Fibroblast of peridontal ligament (primary cell): ENCODE measurements around the gene F8A2.
"Not testable (repeated sequence)": the region's sequence is repeated elsewhere in the genome, so short reads cannot be mapped to it uniquely, and the experiment has no call there.

ENCODE experiments used
- DNase-seq: peaks from one replicate; pipeline ENCODE4 v3.0.0-alpha.2; 2010; ENCODE audit errors: extremely low read depth

The F8A2 gene

GRCh38 chrX:155381843-155382528, at the start of gene F8A2:
F8A2 (plus strand) TSS chrX:155382095; CDS start chrX:155382115, 20 bp downstream.
- DNase-seq: not testable (repeated sequence)

- no peak for DNase-seq
Observed at GRCh38 chrX:155333544-155334100, 48.3 kb upstream of the F8A2 start.

GRCh38 chrX:155334486-155335336, 47.2 kb upstream of the F8A2 start, which contains the start of gene CLIC2:
CLIC2 (minus strand) TSS chrX:155334614; CDS start chrX:155334427, 187 bp downstream.
- peak; percentile 82 for DNase-seq

- DNase-seq: not testable (repeated sequence)
Observed at GRCh38 chrX:155335337-155335712, 46.6 kb upstream of the F8A2 start.

- not testable (repeated sequence) for DNase-seq
Observed at GRCh38 chrX:155345689-155346088, 36.2 kb upstream of the F8A2 start.

- not testable (repeated sequence) for DNase-seq
Observed at GRCh38 chrX:155349448-155349847, 32.4 kb upstream of the F8A2 start.

- DNase-seq: not testable (repeated sequence)
Observed at GRCh38 chrX:155363712-155364111, 18.2 kb upstream of the F8A2 start.

GRCh38 chrX:155373777-155374458, 8.0 kb upstream of the F8A2 start:
- DNase-seq: not testable (repeated sequence)

GRCh38 chrX:155379802-155380201, 2.1 kb upstream of the F8A2 start:
- DNase-seq: not testable (repeated sequence)

GRCh38 chrX:155382529-155382967, 653 bp downstream of the F8A2 start:
- DNase-seq: not testable (repeated sequence)

- DNase-seq: no peak
Observed at GRCh38 chrX:155389634-155390033, 7.7 kb downstream of the F8A2 start.

- DNase-seq: not testable (repeated sequence)
Observed at GRCh38 chrX:155394747-155395276, 12.9 kb downstream of the F8A2 start.

- DNase-seq: no peak
Observed at GRCh38 chrX:155406429-155406828, 24.5 kb downstream of the F8A2 start.

GRCh38 chrX:155417769-155418168, 35.9 kb downstream of the F8A2 start:
- no peak for DNase-seq
